PFSK-1 (cell line): Measurements from ENCODE around the gene LGR5. TPM values are rescaled to one million over a fixed set of nuclear protein-coding genes. Genes with fewer than 3 reads are reported as not detected.
A peak's percentile ranks its signal among the peaks of the same experiment; 100 is the strongest.

Experiments
- FOXP2 ChIP-seq: optimal IDR thresholded peaks from 2 replicates; pipeline ENCODE3; 2011; ENCODE audit warnings: borderline replicate concordance, control low read depth, inconsistent platforms; ENCODE audit not compliant: insufficient read depth; ENCODE audit errors: extremely low read length, extremely low read depth
- POLR2AphosphoS5 ChIP-seq: IDR thresholded peaks from 2 replicates; pipeline ENCODE4 v1.6.1; 2012; ENCODE audit warnings: low read depth, mild to moderate bottlenecking, control low read depth, low read length, moderate library complexity
- REST ChIP-seq, 2 experiments: IDR thresholded peaks; 2 replicates each; pipeline versions ENCODE4 v1.6.1 to v1.8.0; 2011 to 2012; ENCODE audit warnings: low read depth in 2 of 2, low read length in 2 of 2, control low read depth in 1 of 2, inconsistent platforms in 1 of 2, mild to moderate bottlenecking in 1 of 2, moderate library complexity in 1 of 2; ENCODE audit not compliant: insufficient read depth in 1 of 2
- SIN3A ChIP-seq: IDR thresholded peaks from 2 replicates; pipeline ENCODE4 v1.6.1; 2012; ENCODE audit warnings: mild to moderate bottlenecking, low read length, moderate library complexity, borderline replicate concordance; ENCODE audit not compliant: insufficient read depth
- TAF1 ChIP-seq: IDR thresholded peaks from 2 replicates; pipeline ENCODE4 v1.6.1; 2012; ENCODE audit warnings: low read length, control low read depth, borderline replicate concordance; ENCODE audit not compliant: insufficient read depth
- polyA plus RNA-seq: library from polyadenylated mRNA; unstranded; fragments of >200 nt; gene quantifications from one replicate; pipeline ENCODE4 v1.2.1, GENCODE V29; 2012; ENCODE audit warnings: low read depth, missing spikeins; ENCODE audit not compliant: insufficient read length

Gene LGR5
- 0.10 TPM for polyA plus RNA-seq

- no peak for TF ChIP-seq POLR2AphosphoS5
- TF ChIP-seq REST (IDR thresholded peaks at IDR 0.05; ENCODE audit: insufficient read depth in 1 of 2, low read depth in 2 of 2, low read length in 2 of 2): peak; percentile 37 to 85; a peak in 2 of 4 replicates
These were observed at the start of gene LGR5 for GRCh38 chr12:71439613-71440344. LGR5 (plus strand) TSS chr12:71439798; CDS start chr12:71440081, 283 bp downstream.

GRCh38 chr12:71392521-71393145, 47.0 kb upstream of the LGR5 start:
- no peak for TF ChIP-seq FOXP2
- no peak for TF ChIP-seq POLR2AphosphoS5
- no peak for TF ChIP-seq TAF1
- TF ChIP-seq REST (IDR thresholded peaks at IDR 0.05; ENCODE audit: insufficient read depth in 1 of 2, low read depth in 2 of 2, low read length in 2 of 2): no peak
- TF ChIP-seq SIN3A: no peak

- TF ChIP-seq FOXP2 (no peak), SIN3A (no peak), POLR2AphosphoS5 (no peak), REST (IDR thresholded peaks at IDR 0.05; ENCODE audit: insufficient read depth in 1 of 2, low read depth in 2 of 2, low read length in 2 of 2) (no peak), TAF1 (no peak)
These were observed 46.0 kb upstream of the LGR5 start for GRCh38 chr12:71393625-71394024.

GRCh38 chr12:71397433-71397954, 42.1 kb upstream of the LGR5 start:
- TF ChIP-seq REST (IDR thresholded peaks at IDR 0.05; ENCODE audit: insufficient read depth in 1 of 2, low read depth in 2 of 2, low read length in 2 of 2) (no peak), FOXP2 (no peak), TAF1 (no peak), POLR2AphosphoS5 (no peak), SIN3A (no peak)
